ENCODE measurements around the gene RAP1GAP2. TPM values are rescaled to one million over a fixed set of nuclear protein-coding genes. Genes with fewer than 3 reads are reported as not detected.

Gene RAP1GAP2
- total and polyA plus RNA-seq, 2 of the 8 experiments (the other 6 are each of a cell fraction or from before 2014, with no cell fraction given) = 24.0 to 63.8 TPM

GRCh38 chr17:2855063-2855600, 58.9 kb downstream of the RAP1GAP2 start:
- Histone ChIP-seq H3K79me2 (ENCODE audit: control insufficient read depth in 1 of 2, insufficient read depth in 2 of 2, low read length in 2 of 2) (peaks cover 32 to 56% of the 10 kb centered on the region in 2 experiments), H3K4ac (replicated peaks; ENCODE audit: insufficient read length, low read depth, low read length) (no peak overlapping the region), H3K4me3 (ENCODE audit: extremely low read depth in 1 of 4, insufficient read depth in 2 of 4, low read depth in 3 of 4, low read length in 4 of 4) (peak overlapping the region; percentile 77 to 90 (median 86)), H3K27ac (ENCODE audit: low read depth, low read length) (no peak overlapping the region), H2BK120ac (replicated peaks; ENCODE audit: low read depth, low read length) (no peak overlapping the region), H2BK15ac (ENCODE audit: low read length) (no peak overlapping the region), H3K36me3 (ENCODE audit: control insufficient read depth in 2 of 4, insufficient read depth in 4 of 4, low read length in 3 of 4) (no peaks in the 10 kb centered on the region), H4K91ac (replicated peaks; ENCODE audit: insufficient read length, low read length) (no peak overlapping the region), H3K18ac (ENCODE audit: extremely low read depth, low read length) (peak overlapping the region; percentile 91; the same call in 1 of the 2 replicates), H3K9ac (replicated peaks in 1 of 4; ENCODE audit: extremely low read depth in 1 of 4, low read depth in 3 of 4, low read length in 3 of 4) (peak overlapping the region in 2 of 4 experiments; percentile 55 to 63; a peak in 4 of 7 replicates), H3K27me3 (replicated peaks in 1 of 4; ENCODE audit: control insufficient read depth in 3 of 4, extremely low read depth in 1 of 4, insufficient read depth in 3 of 4, low read length in 3 of 4) (peaks cover 0 to 5% (median 2%) of the 10 kb centered on the region in 4 experiments; a peak in 2 of 7 replicates), H2AFZ (ENCODE audit: low read length) (no peak overlapping the region), H4K8ac (ENCODE audit: extremely low read depth, insufficient read depth, low read length) (no peak overlapping the region), H2BK12ac (ENCODE audit: low read depth, low read length) (peak overlapping the region; percentile 52; the same call in 1 of the 2 replicates), H4K5ac (ENCODE audit: insufficient read length, low read depth, low read length) (no peak overlapping the region), H2AK5ac (ENCODE audit: low read depth, low read length) (no peak overlapping the region), H2BK5ac (ENCODE audit: low read depth, low read length) (peak overlapping the region; percentile 88; the same call in 1 of the 2 replicates), H3K23ac (ENCODE audit: insufficient read length) (no peak overlapping the region), H3K79me1 (ENCODE audit: low read depth, low read length) (peaks cover 9% of the 10 kb centered on the region), H3K9me3 (ENCODE audit: insufficient read depth in 2 of 2, low read depth in 1 of 2, low read length in 1 of 2) (no peaks in the 10 kb centered on the region), H4K20me1 (replicated peaks in 1 of 2; ENCODE audit: control insufficient read depth in 1 of 2, insufficient read depth in 2 of 2, low read length in 2 of 2) (peaks cover 4 to 13% of the 10 kb centered on the region in 2 experiments), H3K23me2 (ENCODE audit: low read depth, low read length) (peaks cover 18% of the 10 kb centered on the region), H3K4me2 (ENCODE audit: insufficient read depth in 1 of 2, low read depth in 2 of 2, low read length in 2 of 2) (peak overlapping the region; percentile 92 to 95), H2BK20ac (ENCODE audit: low read length) (0 out of 2 replicates have a peak overlapping the region, but pooled peaks have one; percentile 74), H3K4me1 (replicated peaks in 1 of 4; ENCODE audit: control insufficient read depth in 3 of 4, insufficient read depth in 4 of 4, low read length in 3 of 4) (peaks cover 8 to 26% (median 20%) of the 10 kb centered on the region in 4 experiments), H3K14ac (ENCODE audit: insufficient read length) (no peak overlapping the region), H3K56ac (replicated peaks; ENCODE audit: insufficient read length, low read depth, low read length) (no peak overlapping the region)
- FAIRE-seq (peak; percentile 32), DNase-seq (ENCODE audit: low read depth in 1 of 2, low spot score in 2 of 2) (no peak)
- ChIA-PET CTCF (ENCODE audit: partially characterized antibody) (interaction anchor here (0.6 to 13.3 kb wide), 6 partner anchors 9 to 378 kb away, joined by 3 to 233 read pairs (median 9); no protein-coding TSS in a partner anchor), POLR2A (ENCODE audit: partially characterized antibody) (interaction anchor here (1.1 to 2.6 kb wide), 7 partner anchors 12 to 93 kb away, joined by 3 to 14 read pairs (median 4); no protein-coding TSS in a partner anchor)
- WGBS, 2 experiments (ENCODE audit: extremely low coverage in 1 of 2, insufficient coverage in 1 of 2, insufficient read length in 1 of 2, insufficient replicate concordance in 2 of 2, low coverage in 1 of 2, low lambda C conversion rate in 2 of 2, missing lambda C conversion rate in 1 of 2) = 7% methylated on average over 8 of the region's 8 CpGs; no CpG with 5 or more reads in 1 of the 2 experiments
- TF ChIP-seq MAFK (IDR thresholded peaks at IDR 0.05; ENCODE audit: low read depth, low read length) = no peak
- no peak for TF ChIP-seq POLR2AphosphoS5 (IDR thresholded peaks at IDR 0.05; ENCODE audit: low read depth, low read length)
- no peak for TF ChIP-seq SIX5 (IDR thresholded peaks at IDR 0.05; ENCODE audit: low read depth, low read length)
- TF ChIP-seq RXRA (IDR thresholded peaks at IDR 0.05; ENCODE audit: insufficient read depth, low read depth, low read length) = no peak
- TF ChIP-seq CHD1 (IDR thresholded peaks at IDR 0.05; ENCODE audit: low read depth, low read length) = no peak
- TF ChIP-seq TAF7 (optimal IDR thresholded peaks at IDR 0.05; ENCODE audit: borderline replicate concordance, low read depth, low read length) = no peak
